ENCODE measurements around the gene UBL4A.

DNA sequence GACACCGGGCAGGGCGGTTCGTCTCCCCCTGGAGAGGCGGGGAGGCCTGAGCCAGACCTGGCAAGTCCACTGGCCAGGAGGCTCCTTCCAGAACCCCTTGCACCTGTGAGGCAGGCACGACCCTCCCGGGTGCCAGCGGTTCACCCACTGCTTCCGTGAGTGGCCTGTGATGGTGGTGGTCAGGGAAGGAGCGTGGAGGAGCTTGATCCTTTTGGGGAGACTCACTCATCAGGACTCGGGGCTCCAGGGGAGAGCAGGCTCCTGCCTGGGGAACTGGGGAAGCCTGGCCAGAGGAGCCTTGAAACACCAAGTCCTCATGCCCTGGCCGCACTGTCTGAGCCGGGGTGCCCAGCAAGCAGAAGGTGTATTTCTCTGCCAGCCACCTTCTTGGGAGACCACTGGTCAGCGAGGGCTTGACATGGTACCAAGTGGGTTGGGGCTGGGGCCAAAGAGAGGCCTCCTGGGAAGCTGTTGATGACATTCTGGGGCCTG is 41.6 kb downstream of the UBL4A start:
- TF ChIP-seq POLR2A (IDR thresholded peaks at IDR 0.05): no peak
- TF ChIP-seq, protein P1, sequence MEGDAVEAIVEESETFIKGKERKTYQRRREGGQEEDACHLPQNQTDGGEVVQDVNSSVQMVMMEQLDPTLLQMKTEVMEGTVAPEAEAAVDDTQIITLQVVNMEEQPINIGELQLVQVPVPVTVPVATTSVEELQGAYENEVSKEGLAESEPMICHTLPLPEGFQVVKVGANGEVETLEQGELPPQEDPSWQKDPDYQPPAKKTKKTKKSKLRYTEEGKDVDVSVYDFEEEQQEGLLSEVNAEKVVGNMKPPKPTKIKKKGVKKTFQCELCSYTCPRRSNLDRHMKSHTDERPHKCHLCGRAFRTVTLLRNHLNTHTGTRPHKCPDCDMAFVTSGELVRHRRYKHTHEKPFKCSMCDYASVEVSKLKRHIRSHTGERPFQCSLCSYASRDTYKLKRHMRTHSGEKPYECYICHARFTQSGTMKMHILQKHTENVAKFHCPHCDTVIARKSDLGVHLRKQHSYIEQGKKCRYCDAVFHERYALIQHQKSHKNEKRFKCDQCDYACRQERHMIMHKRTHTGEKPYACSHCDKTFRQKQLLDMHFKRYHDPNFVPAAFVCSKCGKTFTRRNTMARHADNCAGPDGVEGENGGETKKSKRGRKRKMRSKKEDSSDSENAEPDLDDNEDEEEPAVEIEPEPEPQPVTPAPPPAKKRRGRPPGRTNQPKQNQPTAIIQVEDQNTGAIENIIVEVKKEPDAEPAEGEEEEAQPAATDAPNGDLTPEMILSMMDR (IDR thresholded peaks at IDR 0.05): no peak

Data from right lobe of liver (tissue), 4 donors.